Fibroblast of peridontal ligament (primary cell): ENCODE results near the gene IFITM1.
"Not testable (repeated sequence)": the region's sequence is repeated elsewhere in the genome, so short reads cannot be mapped to it uniquely, and the experiment has no call there.

ENCODE experiments used
- DNase-seq: peaks from one replicate; pipeline ENCODE4 v3.0.0-alpha.2; 2010; ENCODE audit errors: extremely low read depth

Gene IFITM1

DNA sequence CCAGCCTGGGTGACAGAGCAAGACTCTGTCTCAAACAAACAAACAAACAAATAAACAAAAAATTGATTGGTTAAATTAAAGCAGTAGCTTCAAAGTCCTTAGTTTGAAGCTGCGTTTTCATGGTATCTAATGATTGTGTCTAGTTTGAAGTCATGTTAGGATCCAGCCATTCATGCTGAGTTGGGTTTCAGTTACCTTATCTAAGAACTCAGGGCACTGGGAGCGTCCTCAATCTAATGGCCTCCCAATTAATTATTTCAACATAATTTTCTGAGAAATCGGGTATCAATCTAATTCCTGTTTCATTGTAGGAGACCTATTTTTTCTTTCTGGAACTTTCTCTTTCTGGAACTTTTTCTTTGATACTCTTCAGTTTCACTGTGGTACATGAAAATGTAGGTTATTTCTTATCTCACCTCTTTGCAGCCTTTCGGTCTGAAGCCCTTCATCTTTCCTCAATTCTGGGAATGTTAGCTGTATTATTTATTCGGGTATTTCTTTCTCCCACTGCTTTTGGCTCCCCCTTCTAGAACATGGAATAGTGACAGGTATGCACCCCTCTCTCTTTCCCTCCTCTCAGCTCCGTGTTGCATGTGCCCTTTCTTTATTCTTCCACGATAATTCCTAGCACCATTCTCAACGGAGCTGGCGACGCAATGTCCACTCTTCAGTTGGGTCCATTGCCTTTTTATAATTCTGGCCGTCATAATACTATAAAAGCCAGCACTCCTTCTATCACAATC, 31.2 kb downstream of the IFITM1 start:
- no peak for DNase-seq

DNA sequence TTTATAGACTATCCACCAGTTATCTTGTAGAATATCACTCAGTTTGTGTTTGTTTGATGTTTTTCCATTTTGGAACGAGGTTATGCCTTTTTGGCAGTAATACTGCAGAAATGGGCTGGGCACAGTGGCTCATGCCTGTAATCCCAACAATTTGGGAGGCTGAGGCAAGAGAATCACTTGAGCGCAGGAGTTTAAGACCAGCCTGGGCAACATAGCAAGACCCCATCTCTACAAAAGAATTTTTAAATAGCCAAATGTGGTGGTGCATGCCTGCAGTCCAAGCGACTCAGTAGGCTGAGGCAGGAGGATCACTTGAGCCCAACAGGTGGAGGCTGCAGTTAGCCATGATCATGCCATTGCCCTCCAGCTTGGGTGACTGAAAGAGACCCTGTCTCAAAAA, 32.7 kb downstream of the IFITM1 start:
- DNase-seq, result no peak

DNA sequence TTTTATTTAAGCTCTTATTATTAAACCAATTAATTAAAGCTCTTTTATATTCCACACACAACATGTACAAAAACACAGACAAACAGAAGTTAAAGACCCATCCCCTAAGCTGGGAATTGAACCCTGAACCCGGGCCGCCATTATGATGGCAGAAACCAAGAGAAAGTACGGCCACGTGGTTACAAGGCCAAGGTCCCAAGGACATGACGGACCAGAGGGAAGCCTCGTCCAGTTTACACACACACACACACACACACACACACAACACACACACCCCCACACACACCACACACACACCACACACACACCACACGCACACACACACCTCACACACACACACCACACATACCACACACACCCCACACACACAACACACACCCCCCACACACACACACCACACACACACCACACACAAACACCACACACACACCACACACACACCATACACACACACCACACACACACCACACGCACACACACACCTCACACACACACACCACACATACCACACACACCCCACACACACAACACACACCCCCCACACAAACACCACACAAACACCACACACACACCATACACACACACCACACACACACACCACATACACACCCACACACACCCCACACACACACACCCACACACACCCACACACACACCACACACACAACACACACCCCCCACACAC, 35.6 kb downstream of the IFITM1 start:
- DNase-seq, result not testable (repeated sequence)

DNA sequence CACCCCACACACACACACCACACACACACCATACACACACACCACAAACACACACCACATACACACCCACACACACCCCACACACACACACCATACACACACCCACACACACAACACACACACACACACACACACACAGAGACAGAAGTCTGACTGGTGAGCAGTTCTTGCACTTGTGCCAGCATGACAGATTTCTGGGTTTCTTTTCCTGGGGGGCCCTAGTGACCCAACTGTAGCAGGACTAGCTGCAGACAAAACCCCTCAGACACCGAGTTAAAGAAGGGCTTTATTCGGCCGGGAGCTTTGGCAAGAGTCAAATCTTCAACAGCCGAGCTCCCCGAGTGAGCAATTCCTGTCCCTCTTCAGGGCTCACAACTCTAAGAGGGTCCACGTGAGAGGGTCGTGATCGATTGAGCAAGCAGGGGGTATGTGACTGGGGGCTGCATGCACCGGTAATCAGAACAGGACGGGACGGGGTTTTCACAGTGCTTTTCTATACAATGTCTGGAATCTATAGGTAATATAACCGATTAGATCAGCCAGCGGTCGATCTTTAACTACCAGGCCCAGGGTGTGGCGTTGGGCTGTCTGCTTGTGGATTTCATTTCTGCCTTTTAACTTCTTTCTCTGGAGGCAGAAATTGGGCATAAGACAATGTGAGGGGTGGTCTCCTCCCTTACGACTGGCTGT, 36.3 kb downstream of the IFITM1 start:
- not testable (repeated sequence) for DNase-seq

DNA sequence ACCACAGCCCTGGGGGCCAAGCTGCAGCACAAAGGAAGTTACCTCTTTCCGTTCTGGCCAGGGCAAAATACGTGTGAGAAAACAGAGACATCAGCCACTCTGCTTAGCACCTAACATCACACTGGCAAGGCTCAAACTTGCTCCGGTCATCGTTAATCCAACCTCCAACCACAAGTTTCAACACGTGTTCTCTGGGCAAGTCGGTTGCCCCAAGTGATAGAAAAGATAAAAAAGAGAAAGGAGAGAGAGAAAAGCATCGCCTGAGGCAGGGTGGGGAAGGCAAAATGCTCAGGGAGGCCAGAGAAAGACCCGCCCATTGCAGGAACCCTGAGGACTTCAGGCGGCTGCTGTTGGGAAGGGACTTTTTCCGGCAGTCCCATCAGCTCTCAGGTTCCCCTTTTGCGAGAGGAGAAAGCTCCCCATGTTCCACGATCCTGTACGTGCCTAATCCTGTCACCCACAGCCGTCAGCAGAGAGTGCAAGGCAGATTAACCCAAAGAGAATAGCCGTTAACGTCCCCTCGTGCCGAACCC, 36.9 kb downstream of the IFITM1 start:
- DNase-seq, result no peak

DNA sequence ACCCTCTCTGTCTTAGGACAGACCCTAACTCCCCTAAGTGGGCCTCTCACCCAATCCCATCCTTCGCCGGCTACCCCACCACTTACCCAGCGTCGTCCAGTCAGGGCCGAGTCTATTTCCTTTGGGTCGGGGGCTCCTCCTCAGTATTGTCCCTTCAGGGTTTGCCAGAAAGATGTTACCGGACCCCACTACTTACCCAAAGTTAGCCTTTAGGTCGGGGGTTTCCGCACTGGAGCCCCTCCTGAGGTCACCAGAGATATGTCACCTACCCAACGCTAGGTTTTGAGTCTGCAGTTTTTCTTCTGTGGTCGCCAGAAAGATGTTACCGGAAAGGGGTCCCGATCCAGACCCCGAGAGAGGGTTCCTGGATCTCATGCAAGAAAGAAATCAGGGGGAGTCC, 37.6 kb downstream of the IFITM1 start:
- DNase-seq, result no peak

DNA sequence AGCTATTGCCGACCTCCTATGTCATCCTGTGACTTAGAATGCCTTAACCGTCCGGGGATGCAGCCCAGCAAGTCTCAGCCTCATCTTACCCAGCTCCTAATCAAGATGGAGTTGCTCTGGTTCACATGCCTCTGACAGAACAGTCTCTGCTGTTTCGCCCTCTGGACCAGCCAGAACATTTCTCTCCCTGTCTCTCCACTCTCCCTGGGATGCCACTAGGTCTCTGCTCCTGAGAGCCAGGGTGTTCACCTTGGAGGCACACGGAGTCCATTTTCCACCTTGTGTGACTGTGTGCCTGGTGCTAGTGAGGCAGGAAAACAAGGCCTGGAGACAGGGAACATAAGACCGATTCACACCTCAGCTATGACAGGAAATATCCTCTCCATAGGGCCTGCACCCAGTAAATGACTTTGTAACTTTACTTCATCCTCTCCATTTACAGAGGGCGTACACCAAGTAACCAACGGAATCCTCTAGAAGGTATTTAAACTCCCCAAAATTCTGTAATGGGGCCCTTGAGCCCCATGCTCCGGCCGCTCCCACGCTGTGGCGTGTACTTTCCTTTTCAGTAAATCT, 38.7 kb downstream of the IFITM1 start:
- no peak for DNase-seq

DNA sequence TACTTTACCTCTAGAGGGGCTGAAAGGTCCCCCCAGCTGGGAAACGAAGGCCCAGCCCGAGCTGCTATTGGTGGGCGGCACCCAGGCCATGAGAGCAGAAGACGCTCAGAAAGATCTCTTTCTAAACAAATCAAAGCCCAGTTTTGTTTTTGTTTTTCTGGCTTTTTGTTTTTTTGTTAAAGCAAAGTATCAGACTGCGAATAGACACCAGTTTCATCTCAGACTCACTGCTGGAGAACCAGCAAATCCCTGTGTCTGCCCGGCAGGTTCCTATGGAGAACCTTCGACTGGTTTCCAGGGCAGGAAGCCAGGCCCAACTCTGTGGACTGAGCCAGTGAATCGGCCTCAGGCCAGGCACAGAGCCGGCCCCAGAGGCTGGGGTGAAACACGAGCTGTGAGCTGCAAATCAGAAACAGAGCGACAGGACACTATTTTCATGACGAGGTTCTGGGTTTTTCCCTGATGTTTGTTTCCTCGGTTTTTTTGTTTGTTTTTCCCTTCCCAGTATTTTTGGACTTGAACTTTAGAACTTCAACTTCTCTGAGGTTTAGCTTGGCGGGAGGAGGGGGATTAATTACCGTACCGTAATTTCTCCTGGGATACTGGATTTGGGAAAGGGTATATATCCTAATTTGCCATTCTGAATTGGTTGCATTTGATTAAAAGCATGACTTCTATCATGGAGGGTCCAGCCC, 39.5 kb downstream of the IFITM1 start:
- peak; percentile 89 for DNase-seq

DNA sequence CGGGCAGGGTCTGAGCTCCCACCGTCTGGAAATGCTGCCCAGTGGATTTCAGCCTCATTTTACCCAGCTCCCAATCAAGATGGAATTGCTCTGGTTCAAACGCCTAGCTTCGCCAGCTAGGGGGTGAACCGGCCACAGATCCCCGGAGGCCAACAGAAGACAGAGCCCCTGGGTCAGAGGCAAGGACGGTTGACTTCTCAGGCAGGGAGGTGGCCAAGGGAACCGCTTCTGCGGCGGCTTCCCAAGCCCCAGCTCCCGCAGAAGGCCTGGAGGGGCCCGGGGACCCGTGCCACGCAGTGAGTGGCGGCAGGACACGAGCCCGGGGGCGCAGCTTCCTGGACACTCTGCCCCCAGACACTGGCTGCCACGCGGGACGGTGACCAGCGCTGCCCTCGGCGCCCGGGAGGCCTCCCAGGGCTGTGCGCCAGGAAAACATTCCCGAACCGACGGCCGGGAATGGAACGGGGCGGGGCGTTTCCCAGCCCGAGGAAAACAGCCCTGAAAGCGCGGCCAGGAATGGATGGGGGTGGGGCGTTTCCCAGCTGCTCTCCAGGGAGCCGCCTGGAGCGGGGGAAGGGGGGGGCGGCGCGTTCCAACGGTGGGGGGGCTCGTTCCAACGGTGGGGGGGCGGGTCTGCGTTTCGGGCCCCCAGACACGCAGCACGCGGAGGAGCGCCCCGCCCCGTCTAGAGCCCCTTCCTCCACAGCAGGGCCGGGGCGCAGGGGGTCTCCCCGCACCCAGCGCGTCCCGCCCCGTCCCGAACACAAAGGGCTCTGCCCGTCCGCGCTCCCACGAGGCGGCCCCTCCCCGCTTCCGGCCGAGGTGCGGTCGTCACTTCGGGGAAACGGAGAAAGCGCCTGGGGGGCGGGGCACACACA, 42.0 kb downstream of the IFITM1 start:
- peak; percentile 93 for DNase-seq

DNA sequence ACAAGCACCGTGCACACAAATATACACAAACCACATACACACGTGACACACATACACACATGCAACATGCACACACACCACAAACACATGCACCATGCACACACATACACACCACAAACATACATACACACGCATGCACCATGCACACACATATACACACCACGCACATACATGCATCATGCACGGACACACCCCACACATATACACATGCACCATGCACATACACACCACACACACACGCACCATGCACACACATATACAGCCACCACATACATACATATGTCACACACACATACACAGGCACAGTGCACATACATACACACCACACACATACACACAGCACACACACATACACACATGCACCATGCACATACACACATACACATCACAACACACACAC, 42.8 kb downstream of the IFITM1 start:
- no peak for DNase-seq

DNA sequence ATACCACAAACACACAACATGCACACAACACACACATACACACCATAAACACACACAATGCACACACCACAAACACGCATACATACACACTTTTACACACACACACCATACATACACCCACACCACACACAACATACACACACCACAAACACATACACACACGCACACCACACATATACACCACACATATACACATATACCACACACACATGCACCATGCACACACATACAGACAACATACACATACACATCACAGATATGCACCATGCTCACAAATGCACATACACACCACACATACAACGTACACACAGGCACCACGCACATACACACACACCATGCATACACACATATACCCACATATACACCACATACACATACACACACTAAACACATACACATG, 43.7 kb downstream of the IFITM1 start:
- no peak for DNase-seq

DNA sequence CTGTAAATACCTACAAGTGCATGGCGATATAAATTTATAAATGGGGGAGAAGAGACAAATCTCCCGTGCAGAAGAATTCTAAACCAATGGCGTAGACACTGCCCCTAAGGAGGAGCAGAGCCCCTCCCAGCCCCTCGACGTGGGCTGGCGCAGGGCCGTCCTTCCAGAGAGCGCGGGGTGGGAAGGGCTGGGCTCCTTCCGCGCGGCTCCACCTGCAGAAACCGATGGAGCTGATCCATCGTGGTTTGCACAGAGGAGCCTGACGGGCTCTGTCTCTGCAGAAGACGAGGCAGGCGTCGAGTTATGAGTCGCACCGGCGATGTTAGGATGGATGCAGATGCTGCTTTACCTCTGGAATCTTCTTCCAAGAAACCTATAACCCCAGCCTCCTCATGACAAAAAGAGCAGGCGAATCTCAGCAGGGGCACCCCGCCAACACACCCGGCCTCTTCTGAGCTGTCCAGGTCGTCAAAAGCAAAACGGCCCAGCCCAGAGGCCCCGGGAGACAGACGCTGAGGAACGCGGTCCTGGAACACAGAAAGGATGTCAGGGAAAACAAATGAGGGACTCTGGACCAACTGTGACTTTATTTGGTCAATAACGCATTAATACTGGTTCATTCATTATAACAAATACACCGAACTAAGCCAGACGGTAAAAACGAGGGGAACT, 44.4 kb downstream of the IFITM1 start:
- no peak for DNase-seq

DNA sequence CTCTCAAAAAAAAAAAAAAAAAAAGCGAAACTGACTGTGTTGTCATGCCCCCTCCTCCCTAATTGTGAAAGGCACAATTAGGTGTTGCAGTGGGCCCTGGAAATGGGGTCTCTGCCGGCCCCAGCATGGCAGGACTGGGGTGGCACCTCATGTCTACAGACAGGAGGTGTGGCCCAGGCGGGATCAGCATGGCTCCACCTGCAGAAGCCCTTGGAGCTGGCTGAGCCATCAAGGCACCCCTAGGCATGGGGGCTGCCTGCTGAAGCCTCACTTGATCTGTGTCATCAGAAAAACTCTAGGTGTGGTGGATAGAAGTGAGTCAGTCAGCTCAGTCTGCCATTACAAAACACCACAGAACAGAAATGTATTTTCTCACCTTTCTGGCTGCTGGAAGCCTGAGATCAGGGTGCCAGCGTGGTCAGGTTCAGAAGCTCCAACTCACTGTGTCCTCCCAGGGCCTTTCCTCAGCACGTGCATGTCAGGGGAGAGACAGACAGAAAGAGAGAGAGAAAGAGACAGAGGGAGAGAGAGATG, 45.4 kb downstream of the IFITM1 start:
- no peak for DNase-seq

DNA sequence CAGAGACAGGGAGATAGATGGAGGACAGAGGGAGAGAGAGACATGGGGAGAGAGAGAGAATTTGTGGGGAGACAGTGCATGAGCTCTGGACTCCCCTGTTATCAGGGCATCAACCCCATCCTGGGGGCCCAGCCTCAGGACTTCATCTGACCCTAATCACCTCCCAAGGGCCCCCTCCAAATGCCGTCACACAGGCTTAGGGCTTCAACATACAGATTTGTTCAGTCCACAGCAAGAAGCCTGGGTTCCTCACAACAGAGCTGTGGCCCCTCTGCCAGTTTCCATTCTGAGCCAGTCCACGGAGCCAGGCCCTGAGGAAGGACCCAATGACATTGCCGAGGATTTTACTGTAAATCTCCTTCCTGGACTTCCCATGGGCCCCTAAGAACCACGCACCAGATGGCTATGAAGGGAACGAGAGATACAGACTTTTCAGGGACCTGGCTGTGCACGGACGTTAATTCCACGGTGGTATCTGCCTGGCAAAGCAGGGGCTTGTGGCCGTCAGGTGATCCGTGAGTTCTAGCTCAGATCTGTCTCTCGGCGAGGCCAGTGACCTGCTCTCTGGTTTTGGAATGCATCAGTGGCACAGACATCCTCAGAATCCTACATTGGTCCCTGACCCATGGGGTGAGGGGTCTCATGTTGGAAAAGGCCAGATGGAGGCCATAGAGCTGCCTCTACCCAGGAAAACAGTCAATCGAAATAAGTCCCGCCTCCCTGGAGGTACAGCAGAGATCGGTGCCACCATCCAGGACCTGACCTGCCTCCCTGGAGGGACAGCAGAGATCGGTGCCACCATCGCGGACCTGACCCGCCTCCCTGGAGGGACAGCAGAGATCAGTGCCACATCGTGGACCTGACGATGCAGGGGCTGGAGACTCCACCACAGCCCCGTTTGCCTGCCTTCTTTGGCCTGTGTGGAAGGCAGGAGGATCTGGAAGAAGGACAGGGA, 46.8 kb downstream of the IFITM1 start:
- no peak for DNase-seq

DNA sequence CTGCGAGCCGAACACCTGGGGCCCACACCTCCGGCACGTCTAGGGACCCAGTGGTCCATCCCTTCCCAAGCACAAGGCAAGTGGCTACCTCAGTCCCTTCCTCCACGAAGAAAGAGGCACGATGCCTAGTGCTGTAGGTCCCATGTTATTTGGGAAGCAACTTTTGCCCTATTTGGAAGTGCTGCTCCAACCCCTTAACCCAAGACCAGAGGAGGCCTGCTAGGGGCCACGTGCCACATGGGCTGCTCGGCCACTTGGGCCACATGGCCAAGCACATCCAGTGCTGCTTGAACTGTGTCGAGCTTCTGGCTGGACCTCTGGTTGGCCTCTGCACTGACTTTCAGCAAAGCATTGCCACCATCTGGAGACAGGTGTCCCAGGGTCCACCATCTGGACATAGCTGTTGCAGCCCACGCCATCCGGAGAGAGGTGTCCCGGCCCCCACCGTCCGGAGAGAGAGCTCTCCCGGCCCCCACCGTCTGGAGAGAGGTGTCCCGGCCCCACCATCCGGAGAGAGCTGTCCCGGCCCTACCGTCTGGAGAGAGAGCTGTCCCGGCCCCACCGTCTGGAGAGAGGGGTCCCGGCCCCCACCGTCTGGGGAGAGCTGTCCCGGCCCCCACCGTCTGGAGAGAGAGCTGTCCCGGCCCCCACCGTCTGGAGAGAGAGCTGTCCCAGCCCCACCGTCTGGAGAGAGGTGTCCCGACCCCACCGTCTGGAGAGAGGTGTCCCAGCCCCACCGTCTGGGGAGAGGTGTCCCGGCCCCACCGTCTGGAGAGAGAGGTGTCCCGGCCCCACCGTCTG, 49.0 kb downstream of the IFITM1 start:
- no peak for DNase-seq

DNA sequence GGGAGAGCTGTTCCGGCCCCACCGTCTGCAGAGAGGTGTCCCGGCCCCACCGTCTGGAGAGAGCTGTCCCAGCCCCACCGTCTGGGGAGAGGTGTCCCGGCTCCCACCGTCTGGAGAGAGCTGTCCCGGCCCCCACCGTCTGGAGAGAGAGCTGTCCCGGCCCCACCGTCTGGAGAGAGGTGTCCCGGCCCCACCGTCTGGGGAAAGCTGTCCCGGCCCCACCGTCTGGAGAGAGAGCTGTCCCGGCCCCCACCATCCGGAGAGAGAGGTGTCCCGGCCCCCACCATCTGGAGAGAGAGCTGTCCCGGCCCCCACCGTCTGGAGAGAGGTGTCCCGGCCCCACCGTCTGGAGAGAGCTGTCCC, 49.6 kb downstream of the IFITM1 start:
- not testable (repeated sequence) for DNase-seq

DNA sequence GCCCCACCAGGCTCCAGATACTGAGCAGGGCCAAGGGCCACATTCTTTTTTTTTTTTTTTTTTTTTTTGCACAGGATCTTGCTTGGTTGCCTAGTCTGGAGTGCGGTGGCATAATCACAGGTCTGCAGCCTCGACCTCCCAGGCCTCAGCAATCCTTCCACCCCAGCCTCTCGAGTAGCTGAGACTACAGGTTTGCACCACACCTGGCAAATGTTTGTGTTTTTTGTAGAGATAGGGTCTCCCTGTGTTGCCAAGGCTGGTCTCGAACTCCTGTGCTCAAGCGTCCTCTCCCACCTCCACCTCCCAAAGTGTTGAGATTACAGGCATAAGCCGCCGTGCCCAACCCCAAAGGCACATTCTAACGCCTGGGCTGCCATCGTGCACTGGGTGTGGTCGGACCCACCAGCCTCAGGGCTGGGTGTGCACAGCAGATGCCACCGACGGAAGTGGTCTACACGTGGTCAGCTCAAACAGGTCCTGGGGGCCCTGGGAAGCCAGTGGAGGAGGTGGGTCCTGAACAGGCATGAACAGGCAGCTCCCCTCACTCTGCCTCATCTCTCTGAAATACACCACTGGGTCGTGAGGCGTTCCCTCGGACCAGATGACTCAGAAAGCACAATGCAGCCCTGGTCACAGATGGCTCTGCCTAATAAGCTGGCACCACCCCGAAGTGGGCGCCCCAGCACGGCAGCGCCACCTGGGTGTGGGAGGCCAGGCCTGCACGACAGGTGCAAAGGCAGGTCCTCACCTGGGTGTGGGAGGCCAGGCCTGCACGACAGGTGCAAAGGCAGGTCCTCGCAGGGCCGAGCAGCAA, 50.3 kb downstream of the IFITM1 start:
- peak; percentile 19 for DNase-seq
